Kidney epithelial cell (primary cell): ENCODE measurements around the gene BANF1. TPM values are rescaled to one million over a fixed set of nuclear protein-coding genes. Genes with fewer than 3 reads are reported as not detected.

ENCODE experiments used
- DNase-seq: peaks from one replicate; pipeline ENCODE4 v3.0.0-alpha.2; 2010; ENCODE audit warnings: low read depth
- H3K27me3 ChIP-seq: 2 replicates; pipeline ENCODE4 v1.6.0; 2011; ENCODE audit warnings: low read length; ENCODE audit not compliant: control insufficient read depth, insufficient read depth
- H3K36me3 ChIP-seq: 2 replicates; pipeline ENCODE4 v1.5.1; 2011; ENCODE audit warnings: low read length; ENCODE audit not compliant: control insufficient read depth, insufficient read depth
- H3K4me3 ChIP-seq: 2 replicates; pipeline ENCODE4 v1.5.1; 2011; ENCODE audit warnings: low read depth, mild to moderate bottlenecking, control low read depth, low read length
- CTCF ChIP-seq: IDR thresholded peaks from 2 replicates; pipeline ENCODE4 v1.5.1; 2011; ENCODE audit warnings: mild to moderate bottlenecking, moderate library complexity, low read length, control low read depth, inconsistent platforms; ENCODE audit not compliant: insufficient read depth, poor library complexity, severe bottlenecking
- total RNA-seq: library from RNA; depleted of rRNA; stranded (reverse); fragments of >200 nt; gene quantifications from 2 replicates; pipeline ENCODE4 v1.2.3, GENCODE V29; 2015

The BANF1 gene
- total RNA-seq, 1 donor from 2014 or later = 73.8 TPM

GRCh38 chr11:66048547-66049323, 46.4 kb downstream of the BANF1 start, which contains the start of gene GAL3ST3:
TSS of gene GAL3ST3 (minus strand) at chr11:66049161. CDS start at chr11:66045415, 3,746 bp downstream.
- DNase-seq = no peak
- peak within 1 kb of the TSS; percentile 33 for H3K4me3 ChIP-seq
- no peaks in the 10 kb centered on the region for H3K36me3 ChIP-seq
- no peak for TF ChIP-seq CTCF
- H3K27me3 ChIP-seq = no peaks in the 10 kb centered on the region

- DNase-seq = no peak
- H3K4me3 ChIP-seq = no peak overlapping the region
- TF ChIP-seq CTCF = no peak
Observed at GRCh38 chr11:66050581-66051231, 48.4 kb downstream of the BANF1 start.

GRCh38 chr11:66051371-66051765, 49.1 kb downstream of the BANF1 start:
- no peaks in the 10 kb centered on the region for H3K27me3 ChIP-seq
- no peak for TF ChIP-seq CTCF
- H3K4me3 ChIP-seq = peak overlapping the region; percentile 68
- no peak for DNase-seq
- H3K36me3 ChIP-seq = peaks cover 1% of the 10 kb centered on the region

More at GRCh38 chr11:66050581-66051231, 48.4 kb downstream of the BANF1 start:
- H3K36me3 ChIP-seq = peaks cover 1% of the 10 kb centered on the region
- no peaks in the 10 kb centered on the region for H3K27me3 ChIP-seq

- no peak for TF ChIP-seq CTCF
- peak; percentile 93 for DNase-seq
- Histone ChIP-seq H3K36me3 (peaks cover 1% of the 10 kb centered on the region), H3K27me3 (no peaks in the 10 kb centered on the region), H3K4me3 (peak within 1 kb of the TSS; percentile 68)
Observed at GRCh38 chr11:66051766-66052663, 49.7 kb downstream of the BANF1 start, which contains the start of gene SF3B2. TSS of gene SF3B2 (plus strand) at chr11:66052364. CDS start at chr11:66052385, 21 bp downstream.

- TF ChIP-seq CTCF = no peak
- Histone ChIP-seq H3K27me3 (no peaks in the 10 kb centered on the region), H3K36me3 (peaks cover 3% of the 10 kb centered on the region), H3K4me3 (peak overlapping the region; percentile 68)
- no peak for DNase-seq
Observed at GRCh38 chr11:66052664-66052982, 50.3 kb downstream of the BANF1 start.

Other genes with a start within 250 kb of the BANF1 start
- gene AP5B1, start 221.5 kb upstream of the BANF1 start, total RNA-seq = 21.5 and 21.7 TPM in 2 replicates
- gene OVOL1, start 215.4 kb upstream of the BANF1 start, total RNA-seq = 15.8 and 17.8 TPM in 2 replicates
- gene SNX32, start 168.5 kb upstream of the BANF1 start, total RNA-seq = 1.4 and 1.9 TPM in 2 replicates
- gene CFL1, start 144.3 kb upstream of the BANF1 start, total RNA-seq = 1,640 and 1,825 TPM in 2 replicates
- 63.6 and 77.5 TPM in 2 replicates for gene MUS81, start 142.1 kb upstream of the BANF1 start, total RNA-seq
- gene EFEMP2, start 129.7 kb upstream of the BANF1 start, total RNA-seq = 54.1 and 62.0 TPM in 2 replicates
- gene CTSW, start 122.7 kb upstream of the BANF1 start, total RNA-seq = not detected in 2 replicates
- 142 and 144 TPM in 2 replicates for gene FIBP, start 114.0 kb upstream of the BANF1 start, total RNA-seq
- 48.9 and 58.9 TPM in 2 replicates for gene CCDC85B, start 111.8 kb upstream of the BANF1 start, total RNA-seq
- 44.2 and 46.5 TPM in 2 replicates for gene FOSL1, start 102.1 kb upstream of the BANF1 start, total RNA-seq
- 19.7 and 19.9 TPM in 2 replicates for gene C11orf68, start 83.4 kb upstream of the BANF1 start, total RNA-seq
- 106 and 141 TPM in 2 replicates for gene DRAP1, start 83.1 kb upstream of the BANF1 start, total RNA-seq
- gene TSGA10IP, start 57.0 kb upstream of the BANF1 start, total RNA-seq = not detected in 2 replicates
- 32.6 and 37.2 TPM in 2 replicates for gene SART1, start 40.8 kb upstream of the BANF1 start, total RNA-seq
- gene EIF1AD, start 346 bp upstream of the BANF1 start, total RNA-seq = 33.4 and 59.0 TPM in 2 replicates
- 59.8 and 61.3 TPM in 2 replicates for gene CST6, start 9.5 kb downstream of the BANF1 start, total RNA-seq
- 0.29 TPM in 1 of 2 replicates, not detected in the other for gene CATSPER1, start 24.0 kb downstream of the BANF1 start, total RNA-seq
- gene GAL3ST3, start 46.7 kb downstream of the BANF1 start, total RNA-seq = 0.96 and 4.4 TPM in 2 replicates
- gene SF3B2, start 49.9 kb downstream of the BANF1 start, total RNA-seq = 181 and 211 TPM in 2 replicates
- 29.4 and 35.4 TPM in 2 replicates for gene PACS1, start 67.8 kb downstream of the BANF1 start, total RNA-seq